Measurements from ENCODE around the gene PLEKHG7.

Gene PLEKHG7

DNA sequence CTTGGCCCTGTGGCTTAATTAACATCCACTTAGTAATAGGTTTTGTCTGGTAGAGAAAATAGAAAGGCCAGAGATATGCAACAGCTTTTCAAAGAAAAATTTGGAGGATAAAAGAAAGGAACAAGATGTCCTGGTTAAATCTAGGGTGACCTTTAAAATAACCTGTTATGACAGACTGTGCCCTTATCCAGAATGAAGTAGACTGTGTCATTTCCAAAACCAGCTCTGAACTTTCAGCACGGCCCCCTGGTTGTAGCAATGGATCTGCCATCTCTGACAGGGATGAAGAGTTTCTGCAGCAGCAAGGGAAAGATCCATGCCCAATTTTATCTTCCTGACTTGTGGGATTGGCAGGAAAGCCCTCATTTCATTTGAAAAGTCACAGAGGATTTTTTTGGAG is 5.1 kb downstream of the PLEKHG7 start:
- H3K4me3 ChIP-seq (ENCODE audit: insufficient read depth, low read length, poor library complexity, severe bottlenecking): no peak overlapping the region
- no peak overlapping the region for H3K27ac ChIP-seq (ENCODE audit: low read depth, low read length)
- TF ChIP-seq CTCF (IDR thresholded peaks at IDR 0.05; ENCODE audit: insufficient read depth, low read length, poor library complexity, severe bottlenecking): no peak
- no peak for TF ChIP-seq EZH2phosphoT487 (conservative IDR thresholded peaks at IDR 0.05; ENCODE audit: low read length)
- no peaks in the 10 kb centered on the region for H3K36me3 ChIP-seq (ENCODE audit: low read length)
- no peaks in the 10 kb centered on the region for H3F3A ChIP-seq (ENCODE audit: insufficient read depth)
- H3K9me2 ChIP-seq (replicated peaks; ENCODE audit: insufficient read depth, low read length): no peaks in the 10 kb centered on the region
- no peaks in the 10 kb centered on the region for H3K9me3 ChIP-seq (ENCODE audit: insufficient read depth, low read length)
- H3K9ac ChIP-seq (ENCODE audit: low read length): no peak overlapping the region
- no peak overlapping the region for H3K4me2 ChIP-seq (ENCODE audit: low read depth, low read length, poor library complexity, severe bottlenecking)
- H3K79me2 ChIP-seq (ENCODE audit: insufficient read depth, low read length): no peaks in the 10 kb centered on the region
- H2AFZ ChIP-seq (ENCODE audit: low read depth, low read length, severe bottlenecking): no peak overlapping the region
- no peaks in the 10 kb centered on the region for H3K27me3 ChIP-seq (ENCODE audit: low read length)
- no peaks in the 10 kb centered on the region for H4K20me1 ChIP-seq (ENCODE audit: low read depth, low read length)

DNA sequence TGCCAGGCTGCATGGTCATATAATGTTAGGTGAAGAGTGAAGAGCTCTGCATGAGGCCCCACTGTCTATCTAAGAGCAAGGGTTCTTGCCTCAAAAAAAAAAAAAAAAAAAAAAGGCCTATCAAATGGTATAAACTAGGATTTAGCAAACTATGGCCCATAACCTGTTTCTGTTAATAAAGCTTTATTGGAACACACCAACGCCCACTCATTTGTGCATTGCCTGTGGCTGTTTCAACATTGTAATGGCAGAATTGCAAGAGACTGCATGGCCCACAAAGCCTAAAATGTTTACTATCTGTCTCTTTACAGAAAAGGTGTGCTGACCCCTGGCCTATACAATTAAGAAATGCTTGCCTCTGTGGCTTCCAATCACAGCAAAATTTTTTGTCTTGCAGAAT is 12.8 kb downstream of the PLEKHG7 start:
- H3K4me3 ChIP-seq (ENCODE audit: insufficient read depth, low read length, poor library complexity, severe bottlenecking): no peak overlapping the region
- no peaks in the 10 kb centered on the region for H3K79me2 ChIP-seq (ENCODE audit: insufficient read depth, low read length)
- no peak overlapping the region for H3K9ac ChIP-seq (ENCODE audit: low read length)
- H3K4me2 ChIP-seq (ENCODE audit: low read depth, low read length, poor library complexity, severe bottlenecking): no peak overlapping the region
- H3K9me2 ChIP-seq (replicated peaks; ENCODE audit: insufficient read depth, low read length): no peaks in the 10 kb centered on the region
- TF ChIP-seq EZH2phosphoT487 (conservative IDR thresholded peaks at IDR 0.05; ENCODE audit: low read length) (no peak), CTCF (IDR thresholded peaks at IDR 0.05; ENCODE audit: insufficient read depth, low read length, poor library complexity, severe bottlenecking) (no peak)
- H3F3A ChIP-seq (ENCODE audit: insufficient read depth): no peaks in the 10 kb centered on the region
- H4K20me1 ChIP-seq (ENCODE audit: low read depth, low read length): no peaks in the 10 kb centered on the region
- no peaks in the 10 kb centered on the region for H3K36me3 ChIP-seq (ENCODE audit: low read length)
- no peak overlapping the region for H2AFZ ChIP-seq (ENCODE audit: low read depth, low read length, severe bottlenecking)
- H3K27ac ChIP-seq (ENCODE audit: low read depth, low read length): no peak overlapping the region
- H3K27me3 ChIP-seq (ENCODE audit: low read length): no peaks in the 10 kb centered on the region
- no peaks in the 10 kb centered on the region for H3K9me3 ChIP-seq (ENCODE audit: insufficient read depth, low read length)

GRCh38 chr12:92717202-92717601 is 14.4 kb downstream of the PLEKHG7 start:
- Histone ChIP-seq H3K9ac (ENCODE audit: low read length) (no peak overlapping the region), H2AFZ (ENCODE audit: low read depth, low read length, severe bottlenecking) (no peak overlapping the region), H3K9me3 (ENCODE audit: insufficient read depth, low read length) (no peaks in the 10 kb centered on the region), H3K4me3 (ENCODE audit: insufficient read depth, low read length, poor library complexity, severe bottlenecking) (no peak overlapping the region), H3K9me2 (replicated peaks; ENCODE audit: insufficient read depth, low read length) (no peaks in the 10 kb centered on the region), H4K20me1 (ENCODE audit: low read depth, low read length) (no peaks in the 10 kb centered on the region), H3K36me3 (ENCODE audit: low read length) (no peaks in the 10 kb centered on the region), H3K4me2 (ENCODE audit: low read depth, low read length, poor library complexity, severe bottlenecking) (no peak overlapping the region), H3K27me3 (ENCODE audit: low read length) (no peaks in the 10 kb centered on the region), H3K79me2 (ENCODE audit: insufficient read depth, low read length) (no peaks in the 10 kb centered on the region), H3F3A (ENCODE audit: insufficient read depth) (no peaks in the 10 kb centered on the region), H3K27ac (ENCODE audit: low read depth, low read length) (no peak overlapping the region)
- TF ChIP-seq EZH2phosphoT487 (conservative IDR thresholded peaks at IDR 0.05; ENCODE audit: low read length) (no peak), CTCF (IDR thresholded peaks at IDR 0.05; ENCODE audit: insufficient read depth, low read length, poor library complexity, severe bottlenecking) (no peak)

All from SU-DHL-6 (cell line).